Uterus (tissue), 2 donors: Measurements from ENCODE around the gene DZIP1.

Experiments
- POLR2A ChIP-seq, 2 donors: fragments of 450-650 bp; IDR thresholded peaks; one replicate each; pipeline ENCODE4 v1.6.1; 2016; ENCODE audit warnings: antibody characterized with exemption in 2 of 2, mild to moderate bottlenecking in 1 of 2, moderate library complexity in 1 of 2
- TF ChIP-seq, protein P1 (sequence below), 4 experiments: fragments of 200-600 bp in 2 of 4; fragments of 450-650 bp in 2 of 4; sonication (generic) in 2 of 4; IDR thresholded peaks; one replicate each; pipeline ENCODE4 v1.5.1; 2016 to 2019; ENCODE audit warnings: antibody characterized with exemption in 4 of 4, mild to moderate bottlenecking in 2 of 4, moderate library complexity in 1 of 4

- TF ChIP-seq POLR2A (IDR thresholded peaks at IDR 0.05), result no peak
- TF ChIP-seq, protein P1, sequence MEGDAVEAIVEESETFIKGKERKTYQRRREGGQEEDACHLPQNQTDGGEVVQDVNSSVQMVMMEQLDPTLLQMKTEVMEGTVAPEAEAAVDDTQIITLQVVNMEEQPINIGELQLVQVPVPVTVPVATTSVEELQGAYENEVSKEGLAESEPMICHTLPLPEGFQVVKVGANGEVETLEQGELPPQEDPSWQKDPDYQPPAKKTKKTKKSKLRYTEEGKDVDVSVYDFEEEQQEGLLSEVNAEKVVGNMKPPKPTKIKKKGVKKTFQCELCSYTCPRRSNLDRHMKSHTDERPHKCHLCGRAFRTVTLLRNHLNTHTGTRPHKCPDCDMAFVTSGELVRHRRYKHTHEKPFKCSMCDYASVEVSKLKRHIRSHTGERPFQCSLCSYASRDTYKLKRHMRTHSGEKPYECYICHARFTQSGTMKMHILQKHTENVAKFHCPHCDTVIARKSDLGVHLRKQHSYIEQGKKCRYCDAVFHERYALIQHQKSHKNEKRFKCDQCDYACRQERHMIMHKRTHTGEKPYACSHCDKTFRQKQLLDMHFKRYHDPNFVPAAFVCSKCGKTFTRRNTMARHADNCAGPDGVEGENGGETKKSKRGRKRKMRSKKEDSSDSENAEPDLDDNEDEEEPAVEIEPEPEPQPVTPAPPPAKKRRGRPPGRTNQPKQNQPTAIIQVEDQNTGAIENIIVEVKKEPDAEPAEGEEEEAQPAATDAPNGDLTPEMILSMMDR (IDR thresholded peaks at IDR 0.05), result no peak
Measured at GRCh38 chr13:95629071-95629470, 15.4 kb downstream of the DZIP1 start.
